ENCODE data around the gene C11orf52.

- TF ChIP-seq CTCF (IDR thresholded peaks at IDR 0.05) (no peak), ZFX (IDR thresholded peaks at IDR 0.05; ENCODE audit: borderline replicate concordance) (no peak)
Observed at GRCh38 chr11:111913031-111913861, 5.5 kb upstream of the C11orf52 start.

Data from 22Rv1 (cell line).